H1 (cell line): ENCODE data around the gene HOXB5. TPM values are rescaled to one million over a fixed set of nuclear protein-coding genes. Genes with fewer than 3 reads are reported as not detected.

Experiments
- CTCF ChIA-PET: fragments of 300-600 bp; sonication (Branson Sonifier 250); formaldehyde crosslinking; loops from one replicate; lab custom pipeline; 2021; ENCODE audit not compliant: partially characterized antibody; lab: Charles Lee
- POLR2A ChIA-PET: fragments of 300-600 bp; sonication (Branson Sonifier 250); formaldehyde crosslinking; loops from one replicate; lab custom pipeline; 2021; ENCODE audit warnings: inconsistent platforms; ENCODE audit not compliant: partially characterized antibody; lab: Charles Lee
- DNase-seq, 2 experiments: peaks; one replicate each; pipeline versions ENCODE4 v3.0.0 to v3.0.0-alpha.2; 2010 to 2022; ENCODE audit warnings: low spot score in 2 of 2, low read depth in 1 of 2, mixed read lengths in 1 of 2
- FAIRE-seq: peaks from 2 replicates; lab custom pipeline; 2011; peaks lifted over from hg19 to GRCh38; lab: Jason Lieb, UNC
- H2AFZ ChIP-seq: 2 replicates; pipeline ENCODE4 v1.8.1; 2012; ENCODE audit warnings: low read length, inconsistent platforms
- H2AK5ac ChIP-seq: 2 replicates; pipeline ENCODE4 v1.6.1; 2013; ENCODE audit warnings: low read depth, low read length
- H2BK120ac ChIP-seq: replicated peaks from 2 replicates; pipeline ENCODE3; 2013; ENCODE audit warnings: low read depth, low read length, inconsistent platforms
- H2BK12ac ChIP-seq: 2 replicates; pipeline ENCODE4 v1.6.1; 2013; ENCODE audit warnings: low read depth, low read length
- H2BK15ac ChIP-seq: 2 replicates; pipeline ENCODE4 v1.6.1; 2013; ENCODE audit warnings: low read length
- H2BK20ac ChIP-seq: 2 replicates; pipeline ENCODE4 v1.6.1; 2013; ENCODE audit warnings: low read length
- H2BK5ac ChIP-seq: 2 replicates; pipeline ENCODE4 v1.6.1; 2013; ENCODE audit warnings: low read depth, low read length
- H3K14ac ChIP-seq: 2 replicates; pipeline ENCODE4 v1.6.1; 2013; ENCODE audit warnings: inconsistent platforms; ENCODE audit not compliant: insufficient read length
- H3K18ac ChIP-seq: 2 replicates; pipeline ENCODE4 v1.6.1; 2013; ENCODE audit warnings: low read length; ENCODE audit errors: extremely low read depth
- H3K23ac ChIP-seq: 2 replicates; pipeline ENCODE4 v1.6.1; 2013; ENCODE audit warnings: inconsistent platforms; ENCODE audit not compliant: insufficient read length
- H3K23me2 ChIP-seq: 2 replicates; pipeline ENCODE4 v1.6.1; 2013; ENCODE audit warnings: low read depth, low read length
- H3K27ac ChIP-seq: 2 replicates; pipeline ENCODE4 v1.6.1; 2011; ENCODE audit warnings: low read depth, low read length, inconsistent platforms
- H3K27me3 ChIP-seq, 4 experiments: replicated peaks in 1 of 4; 1 replicate in 1 of 4; 2 replicates in 3 of 4; pipeline versions ENCODE4 v1.6.1 to v1.8.1; 2011 to 2013; ENCODE audit warnings: low read length in 3 of 4, mild to moderate bottlenecking in 3 of 4, inconsistent platforms in 2 of 4, mixed read lengths in 2 of 4, moderate library complexity in 1 of 4; ENCODE audit not compliant: control insufficient read depth in 3 of 4, insufficient read depth in 3 of 4; ENCODE audit errors: extremely low read depth in 1 of 4
- H3K36me3 ChIP-seq, 4 experiments: 2 replicates each; pipeline versions ENCODE4 v1.6.1 to v1.8.1; 2011 to 2013; ENCODE audit warnings: mild to moderate bottlenecking in 4 of 4, low read length in 3 of 4, moderate library complexity in 2 of 4, control low read depth in 1 of 4, inconsistent platforms in 1 of 4; ENCODE audit not compliant: insufficient read depth in 4 of 4, control insufficient read depth in 2 of 4
- H3K4ac ChIP-seq: replicated peaks from 2 replicates; pipeline ENCODE3; 2013; ENCODE audit warnings: low read length, low read depth, mixed read lengths, inconsistent platforms; ENCODE audit not compliant: insufficient read length
- H3K4me1 ChIP-seq, 4 experiments: replicated peaks in 1 of 4; 1 replicate in 1 of 4; 2 replicates in 3 of 4; pipeline versions ENCODE4 v1.6.1 to v1.8.1; 2011 to 2013; ENCODE audit warnings: low read length in 3 of 4, inconsistent platforms in 2 of 4, mixed read lengths in 1 of 4; ENCODE audit not compliant: insufficient read depth in 4 of 4, control insufficient read depth in 3 of 4
- H3K4me2 ChIP-seq, 2 experiments: 2 replicates each; pipeline versions ENCODE4 v1.6.1 to v1.8.1; 2011 to 2013; ENCODE audit warnings: low read depth in 2 of 2, low read length in 2 of 2, control low read depth in 1 of 2, inconsistent platforms in 1 of 2, mild to moderate bottlenecking in 1 of 2; ENCODE audit not compliant: insufficient read depth in 1 of 2
- H3K4me3 ChIP-seq, 4 experiments: fragments of 200-600, 300-600 bp in 1 of 4; sonication (generic), shearing (Covaris generic), sonication (Bioruptor Twin) in 1 of 4; 2 replicates each; pipeline versions ENCODE4 v1.5.1 to v1.8.1; 2011 to 2016; ENCODE audit warnings: low read length in 4 of 4, low read depth in 3 of 4, control low read depth in 2 of 4, inconsistent platforms in 2 of 4, mild to moderate bottlenecking in 2 of 4, mixed read lengths in 1 of 4, moderate library complexity in 1 of 4; ENCODE audit not compliant: insufficient read depth in 2 of 4; ENCODE audit errors: extremely low read depth in 1 of 4
- H3K56ac ChIP-seq: replicated peaks from 2 replicates; pipeline ENCODE3; 2013; ENCODE audit warnings: low read depth, mild to moderate bottlenecking, mixed read lengths, low read length, inconsistent platforms; ENCODE audit not compliant: insufficient read length
- H3K79me1 ChIP-seq: 2 replicates; pipeline ENCODE4 v1.6.1; 2013; ENCODE audit warnings: low read depth, low read length, control low read depth
- H3K79me2 ChIP-seq, 2 experiments: 2 replicates each; pipeline versions ENCODE4 v1.6.1 to v1.8.1; 2012 to 2013; ENCODE audit warnings: low read length in 2 of 2, mild to moderate bottlenecking in 2 of 2, inconsistent platforms in 1 of 2; ENCODE audit not compliant: insufficient read depth in 2 of 2, control insufficient read depth in 1 of 2
- H3K9ac ChIP-seq, 4 experiments: replicated peaks in 1 of 4; 1 replicate in 1 of 4; 2 replicates in 3 of 4; pipeline versions ENCODE4 v1.6.1 to v1.8.1; 2011 to 2013; ENCODE audit warnings: low read depth in 3 of 4, low read length in 3 of 4, control low read depth in 2 of 4, mild to moderate bottlenecking in 2 of 4, moderate library complexity in 2 of 4, inconsistent platforms in 1 of 4; ENCODE audit errors: extremely low read depth in 1 of 4
- H3K9me3 ChIP-seq, 2 experiments: 2 replicates each; pipeline versions ENCODE4 v1.6.1 to v1.8.1; 2012 to 2013; ENCODE audit warnings: mild to moderate bottlenecking in 2 of 2, moderate library complexity in 2 of 2, control low read depth in 1 of 2, inconsistent platforms in 1 of 2, low read depth in 1 of 2, low read length in 1 of 2, mixed read lengths in 1 of 2; ENCODE audit not compliant: insufficient read depth in 2 of 2
- H4K20me1 ChIP-seq, 2 experiments: replicated peaks in 1 of 2; 2 replicates each; pipeline versions ENCODE3 to v1.8.1; 2011 to 2013; ENCODE audit warnings: inconsistent platforms in 2 of 2, low read length in 2 of 2, mild to moderate bottlenecking in 1 of 2; ENCODE audit not compliant: insufficient read depth in 2 of 2, control insufficient read depth in 1 of 2
- H4K5ac ChIP-seq: 2 replicates; pipeline ENCODE4 v1.6.1; 2013; ENCODE audit warnings: low read length, low read depth, mixed read lengths, inconsistent platforms; ENCODE audit not compliant: insufficient read length
- H4K8ac ChIP-seq: 2 replicates; pipeline ENCODE4 v1.8.0; 2013; ENCODE audit warnings: mild to moderate bottlenecking, moderate library complexity, low read length, inconsistent platforms; ENCODE audit not compliant: insufficient read depth; ENCODE audit errors: extremely low read depth
- H4K91ac ChIP-seq: replicated peaks from 2 replicates; pipeline ENCODE3; 2013; ENCODE audit warnings: low read length, mixed read lengths, inconsistent platforms; ENCODE audit not compliant: insufficient read length
- CBX8 ChIP-seq: fragments of 300-800, 300-1000 bp; sonication (generic); IDR thresholded peaks from 2 replicates; pipeline ENCODE4 v1.7.1; 2016; ENCODE audit warnings: low read depth, low read length, borderline replicate concordance
- CREB1 ChIP-seq: IDR thresholded peaks from 2 replicates; pipeline ENCODE4 v1.6.1; 2012; ENCODE audit warnings: inconsistent platforms
- EGR1 ChIP-seq: IDR thresholded peaks from 2 replicates; pipeline ENCODE4 v1.6.1; 2011; ENCODE audit warnings: low read depth, low read length, borderline replicate concordance
- FOSL1 ChIP-seq: IDR thresholded peaks from 2 replicates; pipeline ENCODE4 v1.6.1; 2011; ENCODE audit warnings: mild to moderate bottlenecking, low read depth, low read length, moderate library complexity; ENCODE audit not compliant: insufficient read depth
- GABPA ChIP-seq: IDR thresholded peaks from 2 replicates; pipeline ENCODE4 v1.6.1; 2011; ENCODE audit warnings: mild to moderate bottlenecking, low read length, moderate library complexity, borderline replicate concordance; ENCODE audit not compliant: insufficient read depth
- RNF2 ChIP-seq: fragments of 200-900, 300-1000 bp; sonication (generic); IDR thresholded peaks from 2 replicates; pipeline ENCODE4 v1.7.1; 2016; ENCODE audit warnings: borderline replicate concordance, low read depth, mild to moderate bottlenecking, antibody characterized with exemption, low read length; ENCODE audit not compliant: poor library complexity, severe bottlenecking; ENCODE audit errors: missing control alignments
- SAP30 ChIP-seq: fragments of 300-600 bp; sonication (generic); IDR thresholded peaks from 2 replicates; pipeline ENCODE4 v1.7.1; 2012; ENCODE audit warnings: low read length, moderate library complexity, mild to moderate bottlenecking, inconsistent platforms; ENCODE audit not compliant: insufficient read depth, insufficient replicate concordance
- WGBS, 2 experiments: shearing (Covaris generic) in 1 of 2; methylation state at CpG; one replicate each; pipeline versions ENCODE4 v1.1.6 to v1.1.7; 2013 to 2015; ENCODE audit warnings: low lambda C conversion rate in 2 of 2, mixed read lengths in 2 of 2, inconsistent platforms in 1 of 2, low coverage in 1 of 2, missing lambda C conversion rate in 1 of 2; ENCODE audit not compliant: insufficient replicate concordance in 2 of 2, insufficient coverage in 1 of 2, insufficient read length in 1 of 2; ENCODE audit errors: extremely low coverage in 1 of 2, missing lambda C conversion rate in 1 of 2; 5-methylcytosine and 5-hydroxymethylcytosine counted together
- polyA plus RNA-seq, 7 experiments: library from polyadenylated mRNA; depleted of rRNA in 3 of 7; stranded (reverse) in 5 of 7; unstranded in 2 of 7; fragments of >200 nt in 5 of 7; fragments of 200-250 nt in 2 of 7; gene quantifications; 1 replicate in 5 of 7; 2 replicates in 1 of 7; 4 replicates in 1 of 7; pipeline versions ENCODE4 v1.2.1 to v1.2.3, GENCODE V29; 2011 to 2013; ENCODE audit warnings: missing spikeins in 2 of 7, mixed read lengths in 2 of 7
- total RNA-seq: library from RNA; stranded (reverse); fragmentation: NEBNext Ultra II Directional; extraction: Animal tissue kit (Norgen Biotek cat#: 25700); gene quantifications from 2 replicates; pipeline ENCODE4 v1.2.1, GENCODE V29; 2021
- TF ChIP-seq, protein P1 (sequence below): IDR thresholded peaks from 2 replicates; pipeline ENCODE4 v1.6.1; 2012; ENCODE audit warnings: inconsistent platforms

The HOXB5 gene
- total and polyA plus RNA-seq, 2 of the 8 experiments (the other 6 are each of a cell fraction or from before 2014, with no cell fraction given) = not detected

GRCh38 chr17:48626245-48627117 lies 32.9 kb upstream of the HOXB5 start, which contains the start of gene HOXB9:
Gene HOXB9, minus strand, starts transcription at chr17:48626358. Its CDS starts 89 bp downstream, at chr17:48626269.
- 0 out of 2 replicates have a peak within 1 kb of the TSS, but pooled peaks have one; percentile 61 for H2BK15ac ChIP-seq
- H4K91ac ChIP-seq = no peak within 1 kb of the TSS
- no peak within 1 kb of the TSS for H3K56ac ChIP-seq
- no peak within 1 kb of the TSS for H2BK5ac ChIP-seq
- peak within 1 kb of the TSS; percentile 32; the same call in 1 of the 2 replicates for H3K18ac ChIP-seq
- TF ChIP-seq CBX8 (peak; percentile 68; the same call in 1 of the 2 replicates), GABPA (no peak), RNF2 (peak; percentile 97), FOSL1 (no peak), EGR1 (peak; percentile 72; the same call in 1 of the 2 replicates), SAP30 (no peak), CREB1 (peak; percentile 40; the same call in 1 of the 2 replicates)
- TF ChIP-seq, protein P1, sequence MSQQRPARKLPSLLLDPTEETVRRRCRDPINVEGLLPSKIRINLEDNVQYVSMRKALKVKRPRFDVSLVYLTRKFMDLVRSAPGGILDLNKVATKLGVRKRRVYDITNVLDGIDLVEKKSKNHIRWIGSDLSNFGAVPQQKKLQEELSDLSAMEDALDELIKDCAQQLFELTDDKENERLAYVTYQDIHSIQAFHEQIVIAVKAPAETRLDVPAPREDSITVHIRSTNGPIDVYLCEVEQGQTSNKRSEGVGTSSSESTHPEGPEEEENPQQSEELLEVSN = no peak
- H3K23me2 ChIP-seq = no peaks in the 10 kb centered on the region; the same call in 1 of the 2 replicates
- H3K14ac ChIP-seq = no peak within 1 kb of the TSS
- H3K36me3 ChIP-seq = peaks cover 0 to 13% (median 0%) of the 10 kb centered on the region in 4 experiments; a peak in 1 of 8 replicates
- H4K5ac ChIP-seq = no peak within 1 kb of the TSS
- H3K9me3 ChIP-seq = no peaks in the 10 kb centered on the region
- DNase-seq = no peak
- FAIRE-seq = no peak
- POLR2A ChIA-PET = interaction anchor here (1.3 to 1.6 kb wide), 2 partner anchors 9 to 20 kb away, joined by 3 to 4 read pairs; no protein-coding TSS in a partner anchor
- peak within 1 kb of the TSS; percentile 55 to 61 for H3K4me2 ChIP-seq
- H3K4me1 ChIP-seq = peaks cover 0 to 11% (median 5%) of the 10 kb centered on the region in 4 experiments; a peak in 5 of 7 replicates
- 0 out of 2 replicates have a peak within 1 kb of the TSS, but pooled peaks have one; percentile 60 for H2BK12ac ChIP-seq
- H2AK5ac ChIP-seq = no peak within 1 kb of the TSS
- no peak within 1 kb of the TSS for H3K23ac ChIP-seq
- no peak within 1 kb of the TSS for H2BK20ac ChIP-seq
- 8% methylated on average over 18 of the region's 50 CpGs; no CpG with 5 or more reads in 1 of the 2 experiments for WGBS, 2 experiments
- H3K9ac ChIP-seq = no peak within 1 kb of the TSS
- H3K4me3 ChIP-seq = peak within 1 kb of the TSS in 3 of 4 experiments; percentile 12 to 52 (median 19); a peak in 6 of 8 replicates
- no peaks in the 10 kb centered on the region for H3K79me2 ChIP-seq
- H4K8ac ChIP-seq = peak within 1 kb of the TSS; percentile 41; the same call in 1 of the 2 replicates
- CTCF ChIA-PET = interaction anchor here (0.7 to 4.6 kb wide), 12 partner anchors 10 to 110 kb away, joined by 3 to 30 read pairs (median 4); partner anchors contain the start of genes HOXB5 and HOXB8
- H4K20me1 ChIP-seq = peaks cover 38 to 48% of the 10 kb centered on the region in 2 experiments
- H3K4ac ChIP-seq = no peak within 1 kb of the TSS
- H3K79me1 ChIP-seq = no peaks in the 10 kb centered on the region
- no peak within 1 kb of the TSS for H3K27ac ChIP-seq
- H3K27me3 ChIP-seq = peaks cover 98 to 100% (median 100%) of the 10 kb centered on the region in 4 experiments
- H2BK120ac ChIP-seq = no peak within 1 kb of the TSS
- no peak within 1 kb of the TSS for H2AFZ ChIP-seq
